GM04503 (cell line): Measurements from ENCODE around the gene DUSP3.

ENCODE experiments used
- DNase-seq: peaks from one replicate; pipeline ENCODE4 v3.0.0-alpha.2; 2012; ENCODE audit warnings: low read depth

The DUSP3 gene

DNA sequence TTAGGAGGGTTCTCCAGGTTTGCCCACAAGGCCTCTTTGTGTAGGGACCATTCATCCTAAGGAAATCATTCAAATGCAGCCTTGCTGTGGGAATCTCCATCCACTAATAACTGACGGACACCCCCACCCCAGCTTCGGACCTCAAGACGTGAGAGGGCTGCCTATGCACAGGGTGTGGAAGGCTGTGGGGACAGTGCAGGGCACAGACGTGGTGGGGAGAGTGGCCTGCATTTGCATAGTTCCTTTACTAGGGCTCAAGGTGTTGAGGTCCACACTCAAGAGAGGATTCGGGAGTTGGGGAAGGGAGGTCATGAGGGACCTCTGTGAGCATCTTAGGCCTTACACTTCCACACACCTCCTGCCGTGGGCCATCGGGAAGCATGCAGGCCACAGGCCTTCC, 9.8 kb downstream of the DUSP3 start:
- DNase-seq, result no peak

GRCh38 chr17:43768382-43768781, 10.4 kb downstream of the DUSP3 start:
- DNase-seq, result no peak

GRCh38 chr17:43767713-43768059, 11.1 kb downstream of the DUSP3 start:
- DNase-seq, result no peak

DNA sequence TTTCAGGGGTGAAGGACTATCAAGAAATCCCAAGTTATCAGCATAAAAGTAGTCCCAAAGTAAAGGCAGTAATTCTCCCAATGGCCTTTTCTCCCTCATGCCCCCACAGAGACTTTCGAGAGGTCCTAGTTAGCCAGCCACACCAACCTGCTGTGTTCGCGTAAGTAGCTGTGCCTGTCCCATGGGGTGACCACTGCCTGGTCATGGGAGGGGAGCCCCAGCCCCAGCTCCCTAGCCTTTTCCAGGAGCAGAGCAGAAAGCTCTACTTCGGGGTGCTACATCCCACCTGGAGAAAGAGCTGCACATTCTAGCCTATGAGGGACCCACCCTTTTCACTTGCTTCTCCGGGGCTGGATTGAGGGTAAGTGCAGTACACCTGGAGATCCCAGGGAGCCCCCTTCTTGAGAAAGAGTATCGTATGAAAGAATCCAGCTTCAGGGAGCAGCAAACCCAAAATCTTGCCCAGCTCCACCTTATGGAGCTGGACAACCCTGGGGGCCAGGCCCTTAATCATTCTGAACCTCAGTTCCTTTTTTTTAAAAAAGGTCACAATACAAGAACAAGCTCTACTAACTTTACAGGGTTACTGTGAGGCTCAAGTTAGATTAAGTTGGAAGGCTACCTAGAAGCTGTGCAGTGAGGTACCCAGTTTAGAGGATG, 11.6 kb downstream of the DUSP3 start:
- DNase-seq, result no peak

- DNase-seq, result no peak
These were observed 12.2 kb downstream of the DUSP3 start for GRCh38 chr17:43766413-43767052.

DNA sequence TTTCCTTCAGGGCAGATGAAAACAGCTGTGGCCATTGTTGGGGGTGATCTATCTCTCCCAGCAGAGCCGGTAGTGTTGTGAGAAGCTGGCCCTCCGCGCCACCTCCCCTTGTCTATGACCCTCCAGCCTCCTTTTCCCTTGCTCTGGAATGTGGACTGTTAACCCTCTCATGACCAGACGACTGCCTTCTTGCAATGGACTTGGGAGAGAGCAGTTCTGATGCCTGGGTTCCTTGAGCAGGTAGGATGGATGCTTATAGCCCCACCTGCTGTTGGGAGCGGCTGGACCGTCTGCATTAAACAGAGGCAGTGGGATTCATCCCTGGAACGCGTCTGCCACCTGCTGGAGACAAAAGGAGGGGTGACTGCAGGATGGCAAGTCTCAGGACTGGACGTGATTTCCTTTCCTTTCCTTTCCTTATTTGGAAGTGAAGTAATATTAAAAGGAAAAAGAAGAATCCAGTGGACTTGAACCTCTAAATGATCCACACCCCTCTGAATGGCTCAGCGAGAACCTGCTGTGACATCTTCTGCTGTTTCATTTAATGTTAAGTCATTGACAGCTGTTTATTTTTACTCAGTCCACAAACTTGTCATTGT, 18.4 kb downstream of the DUSP3 start:
- no peak for DNase-seq

- DNase-seq, result no peak
These were observed 18.9 kb downstream of the DUSP3 start for GRCh38 chr17:43759836-43760235.

GRCh38 chr17:43758497-43759174, 20.1 kb downstream of the DUSP3 start, which contains the start of gene SOST:
Gene SOST (minus strand): TSS chr17:43758791. CDS start chr17:43758741, 50 bp downstream.
- DNase-seq, result no peak

- DNase-seq, result no peak
These were observed 20.7 kb downstream of the DUSP3 start for GRCh38 chr17:43758086-43758485.

GRCh38 chr17:43757171-43757660, 21.6 kb downstream of the DUSP3 start:
- DNase-seq, result no peak

DNA sequence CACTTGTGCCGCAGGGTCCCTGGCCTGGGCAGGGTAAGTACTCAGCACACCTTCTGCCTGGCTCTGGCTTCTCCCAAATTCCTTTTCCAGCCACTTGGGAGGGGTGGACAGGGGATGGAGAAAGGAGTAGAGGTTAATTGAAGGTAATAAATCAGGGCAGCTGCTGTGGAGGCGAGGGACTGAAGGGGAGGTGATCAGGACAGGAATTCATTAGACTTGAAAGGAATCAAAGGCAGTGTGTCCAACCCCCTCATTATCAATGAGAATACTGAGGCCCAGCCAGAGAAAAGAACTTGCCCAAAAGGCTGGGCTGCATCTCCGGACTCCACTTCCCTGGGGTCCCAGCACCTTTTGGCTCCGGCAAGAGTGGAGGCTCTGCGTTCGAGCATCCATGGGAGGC, 22.6 kb downstream of the DUSP3 start:
- DNase-seq, result no peak

GRCh38 chr17:43755389-43755875, 23.3 kb downstream of the DUSP3 start:
- no peak for DNase-seq

GRCh38 chr17:43754947-43755346, 23.8 kb downstream of the DUSP3 start:
- DNase-seq, result no peak

DNA sequence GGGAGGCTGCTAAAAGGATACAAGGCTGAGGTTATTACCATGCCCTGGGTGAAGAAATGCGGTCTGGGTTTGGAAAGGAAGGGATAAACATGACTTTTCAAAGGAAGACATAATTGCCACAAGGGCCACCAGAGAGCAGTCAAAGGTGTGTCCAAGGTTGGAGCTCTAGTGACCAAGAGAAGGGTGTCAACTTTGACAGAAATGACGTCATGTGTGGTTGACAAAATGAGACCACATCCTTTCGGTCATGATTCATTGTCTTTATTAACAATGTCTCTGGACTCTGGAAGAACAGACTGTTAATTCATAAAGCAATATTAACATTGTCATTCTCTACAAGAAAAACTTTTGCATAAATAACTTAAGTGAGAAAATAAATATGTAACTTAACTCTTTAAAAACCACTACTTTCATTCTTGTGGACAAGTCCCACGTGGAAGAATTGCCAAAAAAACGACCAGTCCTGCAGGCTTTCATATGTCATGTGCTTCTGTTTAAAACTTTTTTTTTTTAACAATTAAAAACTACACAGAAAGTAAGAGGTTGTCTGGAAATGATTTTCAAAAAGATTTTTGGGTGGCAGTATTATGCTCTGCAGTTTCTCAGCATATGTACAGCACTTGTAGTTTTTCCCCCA, 25.2 kb downstream of the DUSP3 start:
- no peak for DNase-seq

- DNase-seq, result no peak
These were observed 28.6 kb downstream of the DUSP3 start for GRCh38 chr17:43750153-43750552.

DNA sequence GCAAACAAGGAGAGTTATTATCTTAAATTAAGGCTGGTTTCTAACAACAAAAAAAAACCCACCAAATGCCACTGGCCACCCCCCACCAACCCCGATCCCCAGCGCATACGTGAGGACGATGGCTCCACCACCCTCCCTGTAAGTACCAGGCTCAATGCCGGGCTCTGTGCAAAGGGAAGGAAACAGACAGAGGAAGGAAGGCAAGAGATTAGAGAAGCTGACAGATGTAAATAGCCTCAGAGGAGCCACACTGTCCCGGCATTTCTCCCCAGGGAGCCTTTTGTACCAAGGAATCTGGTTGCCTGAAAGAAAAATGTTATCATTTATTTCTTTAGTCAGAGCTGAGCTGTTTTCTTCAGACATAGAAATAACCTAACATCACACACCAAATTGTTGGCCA, 33.2 kb downstream of the DUSP3 start:
- DNase-seq, result no peak

DNA sequence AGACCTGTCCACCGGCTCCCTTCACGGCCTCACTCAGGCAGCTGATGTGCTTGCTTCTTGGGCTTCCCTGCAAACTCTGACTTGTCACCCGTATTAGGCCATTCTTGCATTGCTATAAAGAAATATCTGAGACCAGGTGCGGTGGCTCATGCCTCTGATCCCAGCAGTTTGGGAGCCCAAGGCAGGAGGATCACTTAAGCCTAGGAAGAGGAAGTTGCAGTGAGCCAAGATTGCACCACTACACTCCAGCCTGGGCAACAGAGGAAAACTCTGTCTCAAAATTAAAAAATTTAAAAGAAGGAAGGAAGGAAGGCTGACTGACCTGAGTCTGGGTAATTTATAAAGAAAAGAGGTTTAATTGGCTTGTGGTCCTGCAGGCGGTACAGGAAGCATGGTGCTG, 37.1 kb downstream of the DUSP3 start:
- no peak for DNase-seq

GRCh38 chr17:43740541-43740940, 38.2 kb downstream of the DUSP3 start:
- no peak for DNase-seq

- no peak for DNase-seq
These were observed 41.1 kb downstream of the DUSP3 start for GRCh38 chr17:43737722-43738121.

- no peak for DNase-seq
These were observed 42.4 kb downstream of the DUSP3 start for GRCh38 chr17:43736389-43736788.

- DNase-seq, result peak; percentile 88
These were observed 44.4 kb downstream of the DUSP3 start for GRCh38 chr17:43734376-43734775.

DNA sequence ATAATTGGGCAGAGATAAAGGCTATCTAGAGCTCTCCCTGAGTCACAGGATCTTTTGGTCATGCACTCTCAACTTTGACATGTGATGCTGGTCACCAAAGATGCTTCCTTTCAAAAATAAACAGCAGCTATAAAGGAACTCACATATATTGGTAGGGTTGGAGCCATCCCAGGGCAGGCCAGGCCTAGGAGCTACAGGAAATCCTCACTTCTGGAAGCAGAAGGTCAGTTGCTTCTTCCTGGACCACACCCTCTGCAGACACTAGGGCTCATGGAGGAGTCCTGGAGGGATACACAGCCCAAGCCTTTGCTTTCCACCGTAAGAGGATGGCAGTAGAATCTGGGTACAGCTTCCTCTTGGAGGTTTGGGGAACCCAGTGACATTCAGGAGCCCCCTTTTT, 44.8 kb downstream of the DUSP3 start:
- no peak for DNase-seq
